ENCODE data around the gene DOCK3.

Gene DOCK3

DNA sequence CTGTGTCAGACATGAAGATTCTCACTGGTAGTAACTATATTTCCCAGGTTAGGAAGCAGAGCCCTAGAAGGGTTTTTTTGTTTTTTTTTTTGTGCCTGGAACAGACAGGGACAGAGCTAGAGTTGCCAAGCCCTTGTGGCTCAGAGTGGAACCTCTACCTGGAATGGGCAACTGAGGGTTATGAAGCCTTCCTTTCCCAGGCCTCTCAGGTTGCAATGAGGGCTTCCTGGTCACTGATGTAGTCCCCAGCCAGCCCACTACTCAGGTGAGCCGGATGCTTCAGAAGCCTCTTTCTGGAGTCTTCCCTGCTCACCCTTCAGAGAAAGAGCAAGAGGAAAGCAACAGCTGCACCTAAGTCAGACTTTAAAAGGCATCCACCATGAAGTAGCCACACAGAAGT, 661.5 kb downstream of the DOCK3 start:
- FAIRE-seq (no peak), DNase-seq (ENCODE audit: insufficient read length) (no peak)

DNA sequence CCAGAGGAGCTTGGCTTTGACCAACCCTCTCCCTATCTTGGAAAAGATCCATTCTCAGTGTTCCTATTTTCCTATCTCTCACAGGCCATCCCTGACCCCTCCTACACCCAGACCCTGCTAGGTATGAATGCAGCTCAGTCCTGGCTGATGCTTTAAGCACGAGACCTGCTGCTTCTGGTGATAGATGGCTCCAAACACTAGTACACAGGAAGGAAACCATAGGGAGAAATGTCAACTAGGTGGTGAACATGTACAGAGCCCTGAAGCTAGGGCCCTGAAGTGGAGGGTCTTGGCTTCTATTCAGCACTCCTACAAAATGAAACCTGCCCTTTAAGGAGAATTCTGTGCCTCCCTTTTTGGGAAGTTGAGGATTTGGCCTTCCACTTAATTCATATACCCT, 662.9 kb downstream of the DOCK3 start:
- DNase-seq (ENCODE audit: insufficient read length) (no peak), FAIRE-seq (no peak)
- no peak for TF ChIP-seq TAF1 (IDR thresholded peaks at IDR 0.05; ENCODE audit: borderline replicate concordance, low read depth, low read length)
- no peak for TF ChIP-seq POLR2A (IDR thresholded peaks at IDR 0.05; ENCODE audit: low read depth, low read length)

More for the DNA sequence above, 661.5 kb downstream of the DOCK3 start:
- TF ChIP-seq TAF1 (IDR thresholded peaks at IDR 0.05; ENCODE audit: borderline replicate concordance, low read depth, low read length) (no peak), POLR2A (IDR thresholded peaks at IDR 0.05; ENCODE audit: low read depth, low read length) (no peak), POLR2AphosphoS5 (IDR thresholded peaks at IDR 0.05; ENCODE audit: low read depth, low read length) (no peak)

DNA sequence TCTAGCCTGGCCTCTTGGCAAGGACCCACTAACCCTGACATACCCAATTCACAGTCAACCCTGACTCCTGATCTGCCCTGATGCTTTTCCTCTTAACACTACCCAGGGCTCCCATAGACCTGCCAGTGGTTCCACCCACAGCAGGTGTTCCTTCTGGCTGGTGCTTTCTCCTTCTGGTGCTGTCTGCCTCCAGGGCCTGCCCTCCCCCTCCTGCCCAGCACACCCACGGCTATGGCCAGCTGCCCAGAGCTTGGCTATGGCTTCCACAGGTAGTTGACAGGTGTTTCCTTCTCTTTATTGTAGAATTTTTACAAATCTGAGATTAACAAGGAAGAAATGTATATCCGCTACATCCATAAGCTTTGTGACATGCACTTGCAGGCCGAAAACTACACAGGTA, 663.9 kb downstream of the DOCK3 start:
- FAIRE-seq, result no peak
- DNase-seq (ENCODE audit: insufficient read length), result no peak
- no peak for TF ChIP-seq POLR2AphosphoS5 (IDR thresholded peaks at IDR 0.05; ENCODE audit: low read depth, low read length)
- no peak for TF ChIP-seq TAF1 (IDR thresholded peaks at IDR 0.05; ENCODE audit: borderline replicate concordance, low read depth, low read length)
- no peak for TF ChIP-seq POLR2A (IDR thresholded peaks at IDR 0.05; ENCODE audit: low read depth, low read length)

DNA sequence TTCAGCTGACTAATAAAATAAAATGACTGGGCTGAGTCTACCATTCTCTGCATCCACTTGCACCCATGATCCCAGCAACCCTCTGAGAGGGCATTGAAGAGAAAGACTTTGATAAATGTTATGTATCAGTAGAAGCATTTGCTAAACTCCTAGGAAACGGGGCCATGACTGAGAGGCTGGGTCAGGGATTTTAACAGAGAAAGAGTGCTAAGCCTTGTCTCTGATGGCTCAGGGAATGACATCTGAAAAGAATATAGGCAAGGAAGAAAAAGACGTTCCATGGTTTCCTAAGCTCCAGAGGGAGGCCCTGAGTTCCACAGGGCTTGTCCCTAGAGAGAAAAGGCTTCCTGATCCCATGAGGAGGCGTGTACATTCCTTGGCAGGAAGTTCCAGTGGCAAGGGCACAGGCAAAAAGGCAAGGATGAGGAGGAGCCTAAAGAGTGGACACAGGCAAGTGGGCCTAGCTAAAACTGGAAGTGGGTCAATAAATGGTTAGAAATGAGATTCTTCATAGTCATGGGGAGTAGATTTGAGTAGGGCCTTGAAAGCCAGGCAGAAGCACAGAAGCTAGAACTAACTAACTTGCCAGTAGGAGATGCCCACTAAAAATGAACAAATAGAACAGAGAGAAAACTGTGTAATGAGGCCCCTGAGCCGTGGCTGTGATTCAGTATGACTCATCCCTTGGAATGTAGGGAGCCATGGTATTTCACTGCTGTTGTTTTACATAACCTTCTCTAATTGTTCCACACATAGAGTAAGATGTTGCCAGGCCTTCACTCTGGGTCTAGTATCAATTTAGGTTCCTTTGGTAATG, 665.5 kb downstream of the DOCK3 start:
- TF ChIP-seq POLR2AphosphoS5 (IDR thresholded peaks at IDR 0.05; ENCODE audit: low read depth, low read length) (no peak), POLR2A (IDR thresholded peaks at IDR 0.05; ENCODE audit: low read depth, low read length) (no peak), TAF1 (IDR thresholded peaks at IDR 0.05; ENCODE audit: borderline replicate concordance, low read depth, low read length) (no peak)
- no peak for DNase-seq (ENCODE audit: insufficient read length)
- no peak for FAIRE-seq

DNA sequence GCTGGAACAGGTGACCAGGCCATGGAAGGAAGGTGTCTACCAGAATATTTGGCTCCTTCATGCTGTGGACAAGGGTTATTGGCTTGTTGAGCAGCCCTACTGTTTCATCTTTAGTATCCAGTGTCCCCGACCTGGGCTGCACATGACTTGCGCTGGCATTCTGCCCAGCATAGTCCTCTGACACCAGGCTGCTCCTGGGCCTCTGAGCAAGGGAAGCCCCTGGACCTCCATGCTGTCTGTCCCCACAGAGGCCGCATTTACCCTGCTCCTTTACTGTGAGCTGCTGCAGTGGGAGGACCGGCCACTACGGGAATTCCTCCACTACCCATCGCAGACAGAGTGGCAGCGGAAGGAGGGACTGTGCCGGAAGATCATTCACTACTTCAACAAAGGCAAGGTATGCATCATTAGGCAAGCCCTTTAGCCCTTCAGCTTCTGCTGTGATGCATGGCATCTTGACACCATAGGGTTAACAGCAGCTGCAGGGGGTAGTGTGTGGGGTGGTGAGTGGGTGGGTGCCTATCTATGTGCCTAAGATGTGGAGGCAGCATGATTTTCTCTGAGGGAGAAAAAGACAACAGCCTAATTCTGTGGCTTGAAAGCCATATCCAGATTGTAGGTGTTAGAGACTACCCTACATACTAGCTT, 666.4 kb downstream of the DOCK3 start:
- DNase-seq (ENCODE audit: insufficient read length) (no peak), FAIRE-seq (no peak)
- no peak for TF ChIP-seq TAF1 (IDR thresholded peaks at IDR 0.05; ENCODE audit: borderline replicate concordance, low read depth, low read length)
- TF ChIP-seq POLR2A (IDR thresholded peaks at IDR 0.05; ENCODE audit: low read depth, low read length), result no peak
- TF ChIP-seq POLR2AphosphoS5 (IDR thresholded peaks at IDR 0.05; ENCODE audit: low read depth, low read length), result no peak

DNA sequence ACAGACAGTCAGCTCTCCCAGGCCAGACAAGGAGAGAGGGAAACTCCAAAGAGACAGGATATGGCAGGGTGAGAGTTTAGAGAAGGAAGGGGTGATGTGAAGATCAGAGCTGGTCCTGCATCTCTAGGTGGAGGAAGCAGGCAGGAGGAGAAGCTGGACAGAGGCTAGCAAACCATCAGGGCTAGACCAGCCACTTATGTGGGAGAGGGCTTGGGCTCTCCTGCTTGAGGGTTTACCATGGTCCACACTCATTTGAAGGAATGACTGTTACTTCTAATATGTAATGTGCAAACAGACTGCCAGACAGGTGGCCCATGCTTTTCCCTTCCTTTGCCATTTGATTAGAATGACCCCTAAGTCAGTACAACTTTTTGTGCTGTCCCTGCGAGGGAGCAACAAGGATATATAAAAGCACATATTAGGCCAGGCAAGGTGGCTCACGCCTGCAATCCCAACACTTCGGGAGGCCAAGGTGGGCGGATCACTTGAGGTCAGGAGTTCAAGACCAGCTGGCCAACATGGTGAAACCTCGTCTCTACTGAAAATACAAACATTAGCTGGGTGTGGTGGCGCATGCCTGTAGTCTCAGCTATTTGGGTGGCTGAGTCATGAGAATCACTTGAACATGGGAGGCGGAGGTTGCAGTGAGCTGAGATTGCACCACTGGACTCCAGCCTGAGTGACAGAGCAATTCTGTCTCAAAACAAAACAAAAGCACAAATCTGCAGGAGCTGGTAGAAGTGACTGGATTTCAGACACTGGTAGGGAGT, 669.4 kb downstream of the DOCK3 start:
- DNase-seq (ENCODE audit: insufficient read length), result no peak
- no peak for FAIRE-seq
- TF ChIP-seq TAF1 (IDR thresholded peaks at IDR 0.05; ENCODE audit: borderline replicate concordance, low read depth, low read length) (no peak), POLR2A (IDR thresholded peaks at IDR 0.05; ENCODE audit: low read depth, low read length) (no peak), POLR2AphosphoS5 (IDR thresholded peaks at IDR 0.05; ENCODE audit: low read depth, low read length) (no peak)

DNA sequence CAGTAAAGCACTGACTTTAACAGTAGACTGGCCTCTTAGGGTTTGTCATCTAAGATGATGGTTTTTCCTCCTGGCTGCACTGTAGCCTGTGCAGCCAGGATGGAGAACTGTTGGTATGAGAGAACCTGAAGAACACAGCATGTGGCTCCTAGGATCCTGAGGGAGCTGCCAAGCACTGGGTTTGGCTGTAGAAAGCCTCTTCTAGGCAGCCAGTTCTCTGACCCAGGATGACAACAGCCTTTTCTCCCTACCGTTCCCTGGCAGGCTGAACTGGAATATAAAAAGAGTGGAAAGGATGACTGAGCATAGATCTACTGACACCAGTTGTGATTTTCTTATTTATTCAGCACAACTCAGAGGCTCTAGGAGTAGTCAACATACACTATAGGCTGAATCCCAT, 676.0 kb downstream of the DOCK3 start:
- FAIRE-seq, result no peak
- no peak for DNase-seq (ENCODE audit: insufficient read length)
- TF ChIP-seq POLR2AphosphoS5 (IDR thresholded peaks at IDR 0.05; ENCODE audit: low read depth, low read length) (no peak), TAF1 (IDR thresholded peaks at IDR 0.05; ENCODE audit: borderline replicate concordance, low read depth, low read length) (no peak), POLR2A (IDR thresholded peaks at IDR 0.05; ENCODE audit: low read depth, low read length) (no peak)

DNA sequence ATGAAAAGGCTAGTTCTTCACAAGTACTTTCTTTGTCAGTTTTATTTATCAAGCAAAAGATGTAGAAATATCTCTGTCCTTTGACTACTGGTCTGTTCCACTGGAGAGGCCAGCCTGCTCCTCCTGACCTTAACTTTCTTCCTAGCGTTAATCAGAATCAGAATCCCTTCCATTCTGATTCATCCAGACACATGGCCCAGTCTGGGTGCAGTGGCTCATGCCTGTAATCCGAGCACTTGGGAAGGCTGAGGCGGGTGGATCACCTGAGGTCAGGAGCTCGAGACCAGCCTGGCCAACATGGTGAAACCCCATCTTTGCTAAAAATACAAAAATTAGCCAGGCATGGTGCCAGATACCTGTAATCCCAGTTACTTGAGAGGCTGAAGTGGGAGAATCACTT, 678.4 kb downstream of the DOCK3 start:
- FAIRE-seq (no peak), DNase-seq (ENCODE audit: insufficient read length) (no peak)
- TF ChIP-seq POLR2AphosphoS5 (IDR thresholded peaks at IDR 0.05; ENCODE audit: low read depth, low read length) (no peak), TAF1 (IDR thresholded peaks at IDR 0.05; ENCODE audit: borderline replicate concordance, low read depth, low read length) (no peak), POLR2A (IDR thresholded peaks at IDR 0.05; ENCODE audit: low read depth, low read length) (no peak)

DNA sequence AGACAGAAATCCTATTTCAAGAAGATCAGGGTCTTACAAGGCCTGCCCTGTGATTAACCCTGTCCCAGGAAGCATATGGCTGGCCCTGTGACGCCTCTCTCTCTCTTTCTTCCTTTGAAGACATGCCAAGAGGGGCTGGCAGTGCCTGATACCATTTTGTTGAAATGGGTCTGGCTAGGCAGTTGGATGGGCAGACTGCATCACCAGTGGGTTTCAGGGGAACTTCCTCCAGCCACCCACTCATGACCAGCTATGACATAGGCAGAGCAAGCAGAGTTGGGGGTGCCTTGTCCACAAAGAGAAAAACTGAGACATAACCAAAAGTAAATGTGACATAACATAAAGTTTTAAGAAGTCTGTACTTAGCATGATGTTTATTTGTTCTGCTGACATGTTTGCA, 679.0 kb downstream of the DOCK3 start:
- TF ChIP-seq TAF1 (IDR thresholded peaks at IDR 0.05; ENCODE audit: borderline replicate concordance, low read depth, low read length) (no peak), POLR2A (IDR thresholded peaks at IDR 0.05; ENCODE audit: low read depth, low read length) (no peak), POLR2AphosphoS5 (IDR thresholded peaks at IDR 0.05; ENCODE audit: low read depth, low read length) (no peak)
- DNase-seq (ENCODE audit: insufficient read length) (no peak), FAIRE-seq (no peak)

DNA sequence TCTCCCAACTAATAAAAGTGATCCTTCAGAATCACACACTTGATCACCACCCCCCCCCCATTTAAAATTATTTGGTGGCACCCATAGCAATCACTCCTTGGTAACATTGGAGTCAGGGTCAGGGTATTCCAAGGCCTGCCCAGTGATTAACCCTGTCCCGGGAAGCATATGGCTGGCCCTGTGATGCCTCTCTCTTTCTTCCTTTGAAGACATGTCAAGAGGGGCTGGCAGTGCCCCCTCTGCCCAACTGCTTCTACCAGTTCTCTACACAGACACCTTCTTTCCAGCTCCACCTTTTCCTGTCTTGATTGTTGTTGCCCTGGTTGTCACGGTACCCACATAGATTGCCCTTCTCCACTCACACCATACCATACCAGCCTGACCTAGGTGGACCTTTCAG, 679.4 kb downstream of the DOCK3 start:
- FAIRE-seq (no peak), DNase-seq (ENCODE audit: insufficient read length) (no peak)
- TF ChIP-seq POLR2AphosphoS5 (IDR thresholded peaks at IDR 0.05; ENCODE audit: low read depth, low read length) (no peak), TAF1 (IDR thresholded peaks at IDR 0.05; ENCODE audit: borderline replicate concordance, low read depth, low read length) (no peak), POLR2A (IDR thresholded peaks at IDR 0.05; ENCODE audit: low read depth, low read length) (no peak)

DNA sequence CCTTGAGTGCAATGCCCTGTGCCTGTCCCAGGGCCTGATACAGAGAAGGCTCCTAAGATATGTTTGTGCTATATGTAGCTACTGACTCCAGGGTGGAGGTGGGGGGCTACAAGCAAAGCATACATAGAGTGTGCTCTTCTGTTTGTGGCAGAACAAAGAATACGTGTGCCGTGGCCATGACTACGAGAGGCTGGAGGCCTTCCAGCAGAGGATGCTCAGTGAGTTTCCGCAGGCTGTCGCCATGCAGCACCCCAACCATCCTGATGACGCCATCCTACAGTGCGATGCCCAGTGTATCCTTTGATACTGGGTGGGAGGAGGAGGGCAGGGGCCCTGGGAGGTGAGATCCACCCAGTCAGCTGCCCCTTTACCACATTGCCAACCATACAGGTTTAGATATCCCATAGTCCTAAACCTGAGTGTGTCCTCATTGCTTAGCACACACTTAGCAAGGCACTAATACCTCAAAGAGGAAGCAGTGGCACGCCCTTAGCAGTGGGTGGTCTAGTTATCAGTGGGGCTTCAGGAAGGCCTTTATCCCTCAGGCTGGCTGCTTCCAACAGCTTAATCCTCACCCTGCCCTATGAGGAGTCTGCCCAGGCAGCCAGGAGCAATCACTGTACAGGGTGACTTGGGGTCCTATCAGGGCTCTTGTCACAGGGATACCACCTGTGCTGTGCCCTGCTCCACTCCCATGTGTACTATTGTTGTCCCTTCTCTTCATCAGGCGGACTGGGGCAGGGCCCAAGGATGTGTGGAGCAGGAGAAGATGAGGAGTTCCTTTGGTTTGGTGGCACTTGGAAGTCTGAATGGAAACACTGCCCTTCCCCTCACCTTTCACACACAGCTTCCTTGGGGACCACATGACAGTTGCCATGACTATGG, 680.2 kb downstream of the DOCK3 start:
- TF ChIP-seq TAF1 (IDR thresholded peaks at IDR 0.05; ENCODE audit: borderline replicate concordance, low read depth, low read length), result no peak
- no peak for TF ChIP-seq POLR2AphosphoS5 (IDR thresholded peaks at IDR 0.05; ENCODE audit: low read depth, low read length)
- no peak for TF ChIP-seq POLR2A (IDR thresholded peaks at IDR 0.05; ENCODE audit: low read depth, low read length)
- no peak for DNase-seq (ENCODE audit: insufficient read length)
- no peak for FAIRE-seq
